Erythroblast (primary cell): ENCODE measurements around the gene ZBTB8B.
"Not testable (repeated sequence)": the region's sequence is repeated elsewhere in the genome, so short reads cannot be mapped to it uniquely, and the experiment has no call there.

ENCODE experiments used
- GATA1 ChIP-seq: IDR thresholded peaks from 2 replicates; pipeline ENCODE4 v1.6.1; 2011; ENCODE audit warnings: low read depth, mild to moderate bottlenecking, control low read depth, low read length, moderate library complexity
- POLR2A ChIP-seq: IDR thresholded peaks from 2 replicates; pipeline ENCODE4 v1.6.1; 2011; ENCODE audit warnings: mild to moderate bottlenecking, low read length

- not testable (repeated sequence) for TF ChIP-seq POLR2A, GATA1
Observed at GRCh38 chr1:32481788-32482187, 16.9 kb downstream of the ZBTB8B start.
